T-helper 2 cell treated with Interferon-gamma antibody and Interleukin-4, amounts not matched to agents 5 μg/mL and 100 μg/mL, for 36 hours (primary cell): ENCODE results near the gene HACE1.
A peak's percentile ranks its signal among the peaks of the same experiment; 100 is the strongest.
"Not testable (repeated sequence)": the region's sequence is repeated elsewhere in the genome, so short reads cannot be mapped to it uniquely, and the experiment has no call there.

ENCODE experiments used
- DNase-seq: peaks from one replicate; pipeline ENCODE4 v3.0.0; 2021; ENCODE audit warnings: low spot score
- H3K27ac Mint-ChIP-seq: one replicate; pipeline ENCODE4 v1.8.0; 2021; ENCODE audit warnings: mild to moderate bottlenecking, mixed read lengths
- H3K27me3 Mint-ChIP-seq: one replicate; pipeline ENCODE4 v1.8.0; 2021; ENCODE audit warnings: low read depth, mixed read lengths
- H3K36me3 Mint-ChIP-seq: one replicate; pipeline ENCODE4 v1.8.0; 2021; ENCODE audit warnings: low read depth, mixed read lengths
- H3K4me1 Mint-ChIP-seq: one replicate; pipeline ENCODE4 v1.8.0; 2021; ENCODE audit warnings: low read depth, mixed read lengths
- H3K4me3 Mint-ChIP-seq: one replicate; pipeline ENCODE4 v1.8.0; 2022; ENCODE audit warnings: mild to moderate bottlenecking, moderate library complexity, mixed read lengths
- H3K9me3 Mint-ChIP-seq: one replicate; pipeline ENCODE4 v1.8.0; 2021; ENCODE audit warnings: mixed read lengths

The HACE1 gene

DNA sequence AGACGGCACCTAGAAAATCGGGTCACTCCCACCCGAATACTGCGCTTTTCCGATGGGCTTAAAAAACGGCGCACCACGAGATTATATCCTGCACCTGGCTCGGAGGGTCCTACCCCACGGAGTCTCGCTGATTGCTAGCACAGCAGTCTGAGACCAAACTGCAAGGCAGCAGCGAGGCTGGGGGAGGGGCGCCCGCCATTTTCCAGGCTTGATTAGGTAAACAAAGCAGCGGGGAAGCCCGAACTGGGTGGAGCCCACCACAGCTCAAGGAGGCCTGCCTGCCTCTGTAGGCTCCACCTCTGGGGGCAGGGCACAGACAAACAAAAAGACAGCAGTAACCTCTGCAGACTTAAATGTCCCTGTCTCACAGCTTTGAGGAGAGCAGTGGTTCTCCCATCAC lies 122.2 kb downstream of the HACE1 start:
- H3K4me3 Mint-ChIP-seq, H3K27me3 Mint-ChIP-seq, H3K4me1 Mint-ChIP-seq, DNase-seq, H3K9me3 Mint-ChIP-seq, H3K36me3 Mint-ChIP-seq, H3K27ac Mint-ChIP-seq: not testable (repeated sequence)

DNA sequence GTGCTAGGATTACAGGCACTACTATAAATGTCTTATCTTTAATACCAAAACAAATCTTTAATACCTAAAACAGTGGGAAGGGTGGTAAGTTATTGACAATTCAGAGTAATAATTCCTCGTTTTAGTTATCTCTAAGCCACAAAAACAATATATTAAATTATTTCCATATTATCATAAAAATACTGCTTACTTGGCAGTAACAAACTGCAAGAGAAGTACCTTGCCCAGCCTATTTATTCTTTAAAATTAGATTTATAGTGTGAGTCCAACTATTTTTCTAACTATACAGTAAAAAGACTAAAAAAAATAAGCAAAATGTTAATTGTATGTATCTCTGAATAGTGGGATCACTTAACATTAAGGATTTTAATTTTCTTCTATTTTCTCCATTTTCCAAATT lies 123.2 kb downstream of the HACE1 start:
- Mint-ChIP-seq H3K36me3 (peaks cover 8% of the 10 kb centered on the region), H3K4me1 (no peaks in the 10 kb centered on the region), H3K4me3 (no peak overlapping the region), H3K27me3 (no peaks in the 10 kb centered on the region), H3K9me3 (no peaks in the 10 kb centered on the region), H3K27ac (no peak overlapping the region)
- DNase-seq = no peak

DNA sequence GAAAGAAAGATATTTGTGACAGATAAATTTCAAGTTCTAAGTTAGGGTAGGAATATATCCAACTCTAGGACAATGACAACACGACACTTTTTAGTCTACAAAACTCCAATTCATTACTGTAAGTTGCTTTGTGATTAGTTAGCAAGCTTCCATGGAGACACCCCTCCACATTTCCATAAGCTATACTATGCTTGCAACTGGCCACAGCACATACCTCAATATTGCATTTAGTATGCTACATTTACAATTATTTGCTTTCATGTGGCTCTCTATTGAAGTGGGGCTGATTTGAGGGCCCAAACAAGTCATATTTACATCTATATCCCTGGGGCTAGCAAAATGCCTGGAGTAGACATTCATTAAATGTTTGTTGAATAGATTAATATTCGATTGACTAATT lies 129.3 kb downstream of the HACE1 start:
- DNase-seq = no peak
- Mint-ChIP-seq H3K4me3 (no peak overlapping the region), H3K27me3 (no peaks in the 10 kb centered on the region), H3K36me3 (peaks cover 4% of the 10 kb centered on the region), H3K27ac (no peak overlapping the region), H3K4me1 (no peaks in the 10 kb centered on the region), H3K9me3 (no peaks in the 10 kb centered on the region)

DNA sequence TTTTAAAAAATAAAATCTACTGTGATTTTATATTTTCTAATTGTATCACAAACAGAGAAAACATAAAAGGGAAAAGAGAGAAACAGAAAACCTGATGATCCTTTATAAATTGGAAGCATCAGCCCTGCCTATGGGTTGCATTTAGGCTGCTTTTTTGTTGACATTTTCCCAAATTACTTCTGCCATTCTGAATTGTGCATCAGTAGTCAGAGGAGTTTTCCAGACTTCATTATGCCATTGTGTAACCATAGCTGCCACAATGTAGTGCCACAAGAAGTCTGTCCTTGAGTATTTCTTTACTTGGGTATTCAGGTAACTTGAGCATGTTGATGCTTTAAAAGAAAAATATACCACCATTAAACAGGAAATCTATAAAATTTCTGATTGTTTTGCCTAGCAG lies 130.3 kb downstream of the HACE1 start:
- no peaks in the 10 kb centered on the region for H3K27me3 Mint-ChIP-seq
- no peaks in the 10 kb centered on the region for H3K9me3 Mint-ChIP-seq
- peaks cover 4% of the 10 kb centered on the region for H3K36me3 Mint-ChIP-seq
- no peak for DNase-seq
- H3K4me3 Mint-ChIP-seq = no peak overlapping the region
- no peak overlapping the region for H3K27ac Mint-ChIP-seq
- no peaks in the 10 kb centered on the region for H3K4me1 Mint-ChIP-seq

DNA sequence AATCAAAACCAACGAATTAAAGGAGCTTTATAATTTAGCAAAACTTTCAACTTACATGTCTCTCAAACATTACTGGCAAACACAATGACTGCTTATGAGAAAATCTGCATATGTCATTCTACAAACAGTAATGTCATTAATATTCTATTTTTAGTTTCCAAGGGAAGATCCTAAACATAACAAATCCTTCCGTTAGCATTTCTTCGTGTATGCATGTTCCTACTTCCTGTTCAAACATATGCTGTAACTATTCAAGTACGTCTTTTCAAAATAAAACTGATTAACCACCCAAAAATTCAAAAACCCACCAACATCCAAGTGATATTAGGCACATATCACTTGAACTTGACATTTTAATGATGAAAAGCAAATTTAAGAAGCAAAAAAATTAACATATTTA lies 131.3 kb downstream of the HACE1 start:
- no peak for DNase-seq
- H3K9me3 Mint-ChIP-seq = no peaks in the 10 kb centered on the region
- H3K4me1 Mint-ChIP-seq = no peaks in the 10 kb centered on the region
- H3K27me3 Mint-ChIP-seq = no peaks in the 10 kb centered on the region
- H3K4me3 Mint-ChIP-seq = no peak overlapping the region
- H3K27ac Mint-ChIP-seq = no peak overlapping the region
- peaks cover 4% of the 10 kb centered on the region for H3K36me3 Mint-ChIP-seq

DNA sequence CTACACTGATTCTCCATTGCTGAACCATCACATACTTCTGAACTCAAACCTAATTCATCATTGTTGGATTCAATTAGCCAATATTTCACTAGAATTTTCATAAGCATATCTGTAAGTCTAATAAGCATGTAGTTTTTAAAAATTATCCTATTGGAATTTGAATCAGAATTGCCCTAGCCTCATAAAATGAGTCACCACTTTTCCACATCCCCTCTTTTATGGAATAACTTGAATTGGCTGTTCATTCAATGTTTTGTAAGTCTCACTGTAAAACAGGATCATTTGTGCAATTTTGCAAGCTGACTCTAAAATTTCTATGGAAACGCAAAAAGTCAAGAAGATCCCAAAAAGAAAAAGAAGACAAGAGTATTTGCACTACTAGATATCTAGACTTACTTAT lies 141.0 kb downstream of the HACE1 start:
- Mint-ChIP-seq H3K4me1 (no peaks in the 10 kb centered on the region), H3K27ac (no peak overlapping the region), H3K27me3 (no peaks in the 10 kb centered on the region), H3K36me3 (no peaks in the 10 kb centered on the region), H3K4me3 (no peak overlapping the region), H3K9me3 (no peaks in the 10 kb centered on the region)
- DNase-seq = no peak

- Mint-ChIP-seq H3K36me3 (no peaks in the 10 kb centered on the region), H3K4me3 (no peak overlapping the region), H3K9me3 (no peaks in the 10 kb centered on the region), H3K4me1 (no peaks in the 10 kb centered on the region), H3K27ac (no peak overlapping the region), H3K27me3 (no peaks in the 10 kb centered on the region)
- DNase-seq = no peak
Measured at GRCh38 chr6:104716858-104717257, 142.9 kb downstream of the HACE1 start.

DNA sequence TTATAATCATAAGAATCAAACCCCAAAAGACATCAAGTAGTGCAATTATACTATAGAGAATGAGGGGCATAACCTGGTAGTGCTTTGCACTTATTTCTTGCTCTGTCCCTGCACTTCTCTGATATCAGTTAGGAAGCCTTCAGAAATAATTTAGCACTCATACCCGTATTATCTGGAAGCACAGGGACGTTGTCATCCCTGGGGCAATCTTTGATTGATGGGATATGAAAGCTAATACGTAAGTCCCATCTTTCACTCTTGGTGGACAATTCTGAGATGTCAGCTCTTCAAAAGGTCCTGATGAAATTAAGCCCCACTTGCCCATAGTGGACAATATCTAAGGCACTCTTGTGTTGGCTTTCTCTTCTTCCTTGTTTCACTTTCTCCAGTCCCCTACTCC lies 144.9 kb downstream of the HACE1 start:
- DNase-seq = no peak
- Mint-ChIP-seq H3K4me3 (no peak overlapping the region), H3K27me3 (no peaks in the 10 kb centered on the region), H3K36me3 (no peaks in the 10 kb centered on the region), H3K4me1 (peaks cover 7% of the 10 kb centered on the region), H3K27ac (no peak overlapping the region), H3K9me3 (no peaks in the 10 kb centered on the region)

GRCh38 chr6:104713982-104714381 lies 145.7 kb downstream of the HACE1 start:
- Mint-ChIP-seq H3K9me3 (no peaks in the 10 kb centered on the region), H3K36me3 (peaks cover 3% of the 10 kb centered on the region), H3K27ac (no peak overlapping the region), H3K27me3 (no peaks in the 10 kb centered on the region), H3K4me1 (peaks cover 8% of the 10 kb centered on the region), H3K4me3 (no peak overlapping the region)
- DNase-seq = no peak

DNA sequence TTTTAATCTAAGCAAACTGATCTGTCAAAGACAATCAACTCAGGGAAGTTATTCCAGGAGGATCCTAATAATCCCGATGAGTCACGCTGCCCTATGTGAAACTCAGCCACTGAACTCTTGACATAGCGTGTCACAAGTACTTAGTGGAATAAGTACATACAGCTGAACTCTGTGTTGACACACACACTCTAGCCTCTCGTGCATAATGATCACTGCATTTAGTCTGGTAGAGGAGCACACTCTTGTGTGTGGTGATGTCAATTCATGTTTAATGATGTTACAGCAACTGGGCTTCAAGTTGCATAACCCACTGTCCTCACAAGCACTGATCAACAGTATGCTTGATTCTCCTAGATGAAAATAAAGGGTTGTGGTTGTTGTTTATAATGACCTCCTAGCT lies 148.3 kb downstream of the HACE1 start:
- H3K4me1 Mint-ChIP-seq = peaks cover 13% of the 10 kb centered on the region
- no peak overlapping the region for H3K4me3 Mint-ChIP-seq
- DNase-seq = no peak
- no peaks in the 10 kb centered on the region for H3K27me3 Mint-ChIP-seq
- peaks cover 13% of the 10 kb centered on the region for H3K36me3 Mint-ChIP-seq
- H3K27ac Mint-ChIP-seq = no peak overlapping the region
- peaks cover 9% of the 10 kb centered on the region for H3K9me3 Mint-ChIP-seq

DNA sequence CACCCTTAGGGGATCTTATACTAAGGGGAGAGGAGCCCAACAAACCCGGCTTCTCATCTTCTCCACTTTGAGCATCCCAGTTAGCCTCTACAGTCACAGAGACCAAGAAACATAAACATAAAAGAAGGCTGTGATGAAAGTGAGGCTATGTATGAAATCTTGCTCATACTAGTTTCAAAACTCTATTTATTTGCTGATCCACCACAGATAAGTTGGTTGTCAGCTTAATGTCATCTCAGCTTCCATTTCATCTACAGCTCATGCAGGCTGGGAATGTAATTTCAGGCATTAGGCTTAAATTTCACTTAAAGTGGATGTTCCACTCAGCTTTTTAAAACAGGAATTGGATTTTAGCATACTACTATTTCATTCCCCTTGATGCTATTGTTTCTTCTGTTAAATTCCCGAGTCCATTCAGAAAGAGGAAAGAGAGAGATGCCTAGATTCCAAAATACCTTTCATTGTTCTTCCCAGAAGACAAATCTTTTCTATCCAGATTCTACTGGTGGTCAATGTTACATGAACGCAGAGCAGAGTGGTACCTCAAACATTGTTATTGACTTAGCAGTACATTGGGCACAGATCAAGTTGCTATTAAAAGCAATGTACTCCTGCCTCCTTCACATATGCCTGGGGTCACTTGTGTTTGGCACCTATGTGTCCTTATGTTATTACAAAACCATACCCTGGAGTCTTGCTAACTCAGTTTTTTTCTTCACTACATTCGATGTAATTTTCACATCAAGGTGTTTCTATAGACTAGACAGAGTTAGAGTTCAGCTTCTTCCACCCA lies 149.0 kb downstream of the HACE1 start:
- Mint-ChIP-seq H3K27me3 (no peaks in the 10 kb centered on the region), H3K4me1 (peaks cover 19% of the 10 kb centered on the region), H3K27ac (no peak overlapping the region)

DNA sequence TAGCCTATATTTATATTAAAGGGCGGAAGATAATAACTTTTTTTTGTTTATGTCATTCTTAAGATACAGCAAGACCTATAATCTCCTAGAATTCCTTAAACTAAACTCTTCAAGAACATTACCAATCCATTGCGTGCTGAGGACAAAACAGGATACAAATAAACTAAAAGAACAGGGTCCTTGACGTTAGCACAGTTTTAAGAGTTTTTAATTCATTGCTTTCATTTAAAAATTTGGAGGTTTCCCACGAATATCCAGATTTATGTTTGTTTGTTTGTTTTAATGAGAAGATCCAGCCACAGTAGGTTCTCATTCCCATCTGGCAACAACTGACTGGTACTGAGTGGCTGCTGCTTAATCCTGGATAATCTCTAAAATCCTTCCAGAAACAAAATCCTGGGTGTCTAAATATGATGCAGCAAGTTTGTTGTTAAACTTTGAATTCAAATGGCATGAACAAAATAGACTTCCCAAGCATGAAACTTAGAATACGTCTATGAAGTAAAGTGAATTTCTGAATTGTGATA lies 153.7 kb downstream of the HACE1 start:
- Mint-ChIP-seq H3K27ac (peak overlapping the region; percentile 34), H3K4me3 (peak overlapping the region; percentile 62), H3K9me3 (peaks cover 11% of the 10 kb centered on the region), H3K36me3 (peaks cover 17% of the 10 kb centered on the region), H3K27me3 (no peaks in the 10 kb centered on the region), H3K4me1 (peaks cover 49% of the 10 kb centered on the region)
- DNase-seq = no peak

More for the DNA sequence above, 149.0 kb downstream of the HACE1 start:
- H3K4me3 Mint-ChIP-seq = no peak overlapping the region
- DNase-seq = no peak
- peaks cover 14% of the 10 kb centered on the region for H3K36me3 Mint-ChIP-seq
- H3K9me3 Mint-ChIP-seq = peaks cover 11% of the 10 kb centered on the region

GRCh38 chr6:104705095-104705707 lies 154.5 kb downstream of the HACE1 start:
- DNase-seq = peak; percentile 63
- H3K4me3 Mint-ChIP-seq = peak overlapping the region; percentile 62
- peaks cover 17% of the 10 kb centered on the region for H3K36me3 Mint-ChIP-seq
- peak overlapping the region; percentile 37 for H3K27ac Mint-ChIP-seq
- peaks cover 43% of the 10 kb centered on the region for H3K4me1 Mint-ChIP-seq
- H3K27me3 Mint-ChIP-seq = no peaks in the 10 kb centered on the region
- H3K9me3 Mint-ChIP-seq = peaks cover 11% of the 10 kb centered on the region

GRCh38 chr6:104704191-104704590 lies 155.5 kb downstream of the HACE1 start:
- H3K4me1 Mint-ChIP-seq = peaks cover 42% of the 10 kb centered on the region
- peak overlapping the region; percentile 62 for H3K4me3 Mint-ChIP-seq
- no peaks in the 10 kb centered on the region for H3K27me3 Mint-ChIP-seq
- no peak for DNase-seq
- H3K9me3 Mint-ChIP-seq = peaks cover 11% of the 10 kb centered on the region
- H3K36me3 Mint-ChIP-seq = peaks cover 15% of the 10 kb centered on the region
- no peak overlapping the region for H3K27ac Mint-ChIP-seq
